22Rv1 (cell line): Measurements from ENCODE around the gene LMBR1.

Experiments used
- H3K27ac ChIP-seq: fragments of 450-650 bp; 2 replicates; pipeline ENCODE4 v1.5.1; 2017
- CTCF ChIP-seq: fragments of 450-650 bp; IDR thresholded peaks from 2 replicates; pipeline ENCODE4 v1.5.1; 2017; ENCODE audit warnings: mild to moderate bottlenecking
- ZFX ChIP-seq: fragments of 450-650 bp; IDR thresholded peaks from 2 replicates; pipeline ENCODE4 v1.6.1; 2017; ENCODE audit warnings: antibody characterized with exemption, borderline replicate concordance

LMBR1 gene

GRCh38 chr7:156667110-156667426, 225.9 kb downstream of the LMBR1 start:
- no peak overlapping the region for H3K27ac ChIP-seq

GRCh38 chr7:156666368-156667109, 226.4 kb downstream of the LMBR1 start:
- TF ChIP-seq CTCF (no peak), ZFX (no peak)
- no peak overlapping the region for H3K27ac ChIP-seq

More at GRCh38 chr7:156667110-156667426, 225.9 kb downstream of the LMBR1 start:
- TF ChIP-seq CTCF (no peak), ZFX (no peak)

GRCh38 chr7:156665101-156665500, 227.9 kb downstream of the LMBR1 start:
- TF ChIP-seq CTCF = no peak
- no peak for TF ChIP-seq ZFX

GRCh38 chr7:156662277-156662676, 230.7 kb downstream of the LMBR1 start:
- TF ChIP-seq ZFX = no peak
- TF ChIP-seq CTCF = no peak
- no peak overlapping the region for H3K27ac ChIP-seq

More at GRCh38 chr7:156665101-156665500, 227.9 kb downstream of the LMBR1 start:
- no peak overlapping the region for H3K27ac ChIP-seq

GRCh38 chr7:156661637-156662036, 231.3 kb downstream of the LMBR1 start:
- no peak overlapping the region for H3K27ac ChIP-seq
- TF ChIP-seq CTCF = no peak
- no peak for TF ChIP-seq ZFX

GRCh38 chr7:156659961-156660360, 233.0 kb downstream of the LMBR1 start:
- TF ChIP-seq CTCF (no peak), ZFX (no peak)
- H3K27ac ChIP-seq = no peak overlapping the region

- no peak overlapping the region for H3K27ac ChIP-seq
- TF ChIP-seq CTCF = no peak
- TF ChIP-seq ZFX = no peak
These were observed 233.8 kb downstream of the LMBR1 start for GRCh38 chr7:156659203-156659602.
